Middle frontal gyrus (tissue), 1 donor: ENCODE results near the gene SYNJ2.
"Not testable (repeated sequence)": the region's sequence is repeated elsewhere in the genome, so short reads cannot be mapped to it uniquely, and the experiment has no call there.

Experiments used
- DNase-seq: peaks from one replicate; pipeline ENCODE4 v3.0.0-alpha.2; 2015; ENCODE audit warnings: low spot score; ENCODE audit errors: extremely low spot score

Gene SYNJ2

GRCh38 chr6:157956171-157956730 is 25.4 kb upstream of the SYNJ2 start:
- DNase-seq: no peak

- no peak for DNase-seq
These were observed 22.0 kb upstream of the SYNJ2 start for GRCh38 chr6:157959451-157960227.

GRCh38 chr6:157961153-157961831 is 20.4 kb upstream of the SYNJ2 start:
- DNase-seq: no peak

- DNase-seq: no peak
These were observed 19.7 kb upstream of the SYNJ2 start for GRCh38 chr6:157961832-157962575.

GRCh38 chr6:157962601-157963302 is 18.9 kb upstream of the SYNJ2 start:
- no peak for DNase-seq

GRCh38 chr6:157964100-157964499 is 17.6 kb upstream of the SYNJ2 start:
- no peak for DNase-seq

- no peak for DNase-seq
These were observed 16.3 kb upstream of the SYNJ2 start for GRCh38 chr6:157965387-157965786.

- no peak for DNase-seq
These were observed 15.1 kb upstream of the SYNJ2 start for GRCh38 chr6:157966589-157966977.

- no peak for DNase-seq
These were observed 14.6 kb upstream of the SYNJ2 start for GRCh38 chr6:157967020-157967419.

GRCh38 chr6:157967486-157967885 is 14.2 kb upstream of the SYNJ2 start:
- no peak for DNase-seq

- not testable (repeated sequence) for DNase-seq
These were observed 9.5 kb upstream of the SYNJ2 start for GRCh38 chr6:157972177-157972576.

GRCh38 chr6:157974341-157974894 is 7.2 kb upstream of the SYNJ2 start:
- no peak for DNase-seq

GRCh38 chr6:157974967-157975366 is 6.7 kb upstream of the SYNJ2 start:
- DNase-seq: no peak

- DNase-seq: no peak
These were observed 6.2 kb upstream of the SYNJ2 start for GRCh38 chr6:157975456-157975855.

- no peak for DNase-seq
These were observed 5.1 kb upstream of the SYNJ2 start for GRCh38 chr6:157976345-157977175.

- no peak for DNase-seq
These were observed 4.4 kb upstream of the SYNJ2 start for GRCh38 chr6:157977176-157977804.

GRCh38 chr6:157978021-157978783 is 3.5 kb upstream of the SYNJ2 start:
- no peak for DNase-seq

GRCh38 chr6:157980288-157981131 is 1.2 kb upstream of the SYNJ2 start:
- no peak for DNase-seq
